T follicular helper cell (primary cell): ENCODE data around the gene CCNK.

Experiments
- DNase-seq: peaks from one replicate; pipeline ENCODE4 v3.0.0-alpha.2; 2020; ENCODE audit warnings: low read depth
- total RNA-seq, 2 experiments: gene quantifications; one replicate each; lab custom pipeline; 2026; lab: John Stamatoyannopoulos, UW

Gene CCNK
- 16.8 to 30.9 reads per million in 2 experiments for total RNA-seq

- DNase-seq = peak; percentile 100
Observed at GRCh38 chr14:99480917-99481744, at the start of gene CCNK. Gene CCNK (plus strand): TSS chr14:99481409. CDS start chr14:99492678, 11,269 bp downstream.

- no peak for DNase-seq
Observed at GRCh38 chr14:99431986-99432385, 49.2 kb upstream of the CCNK start.

DNA sequence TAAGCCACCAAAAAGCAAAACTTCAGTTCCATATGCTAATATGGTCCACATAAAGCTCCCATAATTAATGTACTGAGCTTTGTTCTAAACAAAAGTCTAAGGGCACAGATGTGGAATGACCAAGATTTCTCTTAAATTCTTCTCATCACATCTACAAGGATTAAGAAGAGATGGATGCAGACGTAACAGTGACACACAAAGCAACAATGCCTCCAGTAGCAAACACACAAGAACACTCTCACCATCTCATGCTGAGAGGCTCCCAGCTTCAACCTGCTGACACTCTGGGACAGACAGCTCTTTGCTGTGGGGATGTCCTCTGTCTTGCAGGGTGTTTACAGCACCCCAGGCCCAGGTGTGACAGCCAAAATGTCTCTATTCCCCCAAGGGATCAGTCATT lies 48.7 kb upstream of the CCNK start:
- DNase-seq = no peak

- no peak for DNase-seq
Observed at GRCh38 chr14:99435327-99435726, 45.9 kb upstream of the CCNK start.

- no peak for DNase-seq
Observed at GRCh38 chr14:99436247-99437180, 44.7 kb upstream of the CCNK start.

DNA sequence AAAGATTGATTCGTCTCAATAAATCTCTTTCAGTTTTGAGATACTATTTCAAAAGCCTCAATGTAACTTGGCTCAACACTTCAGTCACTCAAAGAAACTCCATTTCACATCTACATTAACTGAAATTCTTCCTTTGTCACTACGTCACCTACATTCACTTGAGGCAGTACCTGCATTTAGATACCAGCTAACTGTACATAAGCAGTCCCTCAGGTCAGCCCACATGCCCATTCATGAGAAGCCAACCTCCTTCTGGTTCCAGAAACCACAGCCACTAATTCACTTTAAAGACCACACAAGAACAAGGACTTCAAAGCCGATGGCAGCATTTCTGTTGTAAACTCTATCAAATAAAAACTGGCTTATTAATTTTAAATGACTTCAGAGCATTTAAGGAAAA lies 43.5 kb upstream of the CCNK start:
- no peak for DNase-seq

DNA sequence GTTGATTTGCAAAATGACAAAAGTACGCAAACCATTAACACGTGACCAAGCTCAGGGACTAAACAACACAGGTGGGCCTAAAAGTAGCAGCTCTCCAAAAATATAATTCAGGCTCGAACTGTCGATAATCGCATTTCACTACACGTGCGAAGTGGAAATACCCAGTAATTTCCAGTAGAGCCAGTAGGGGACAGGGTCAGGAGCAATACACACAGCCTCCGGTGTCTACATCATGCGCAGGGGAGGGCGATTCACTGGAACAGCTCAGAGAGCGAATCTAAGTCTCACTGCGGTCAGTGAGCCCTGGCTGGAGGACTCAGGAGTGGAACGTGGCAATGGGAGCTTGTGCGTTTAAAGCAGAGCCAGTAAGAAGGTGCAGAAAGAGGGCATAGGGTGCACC lies 40.9 kb upstream of the CCNK start:
- no peak for DNase-seq

GRCh38 chr14:99441157-99441870 lies 39.9 kb upstream of the CCNK start:
- no peak for DNase-seq

DNA sequence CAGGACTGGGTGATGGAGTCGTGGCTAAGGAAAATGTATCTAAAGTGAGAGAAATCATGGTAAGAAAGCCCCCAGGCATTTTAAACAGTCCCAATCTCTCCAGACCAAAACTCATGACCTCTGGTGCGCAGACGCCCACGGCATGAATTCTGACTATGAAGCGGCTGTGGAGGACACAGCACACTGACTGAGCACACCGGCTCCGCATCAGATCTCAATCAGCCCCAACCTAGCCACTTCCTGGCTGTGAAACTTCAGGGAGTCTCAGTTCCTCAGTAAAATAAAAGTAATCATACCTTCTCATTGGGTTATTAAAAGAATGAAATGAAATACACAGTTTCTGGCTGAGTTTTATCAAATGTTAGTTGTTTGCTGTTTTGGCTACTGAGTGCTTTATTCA lies 39.3 kb upstream of the CCNK start:
- DNase-seq = no peak

GRCh38 chr14:99445931-99446330 lies 35.3 kb upstream of the CCNK start:
- DNase-seq = no peak

DNA sequence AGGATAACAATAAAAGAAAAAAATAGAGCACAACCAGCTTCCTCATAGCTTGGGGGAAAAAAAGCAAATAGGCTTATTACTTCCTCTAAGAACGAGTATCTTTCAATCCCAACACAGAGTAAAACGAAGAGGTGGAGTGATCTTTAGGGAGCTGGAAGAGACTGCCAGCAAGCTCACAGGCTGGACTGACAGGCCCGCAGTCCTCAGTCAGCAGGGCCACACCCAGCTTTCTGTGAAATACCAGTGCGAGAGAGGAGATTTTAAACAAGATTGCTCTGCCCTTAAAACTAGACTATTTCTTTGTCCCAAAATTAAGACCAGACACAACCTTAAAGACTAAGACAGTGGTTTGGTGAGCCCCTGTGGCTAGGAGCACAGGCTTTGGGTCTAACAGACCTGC lies 33.5 kb upstream of the CCNK start:
- no peak for DNase-seq

DNA sequence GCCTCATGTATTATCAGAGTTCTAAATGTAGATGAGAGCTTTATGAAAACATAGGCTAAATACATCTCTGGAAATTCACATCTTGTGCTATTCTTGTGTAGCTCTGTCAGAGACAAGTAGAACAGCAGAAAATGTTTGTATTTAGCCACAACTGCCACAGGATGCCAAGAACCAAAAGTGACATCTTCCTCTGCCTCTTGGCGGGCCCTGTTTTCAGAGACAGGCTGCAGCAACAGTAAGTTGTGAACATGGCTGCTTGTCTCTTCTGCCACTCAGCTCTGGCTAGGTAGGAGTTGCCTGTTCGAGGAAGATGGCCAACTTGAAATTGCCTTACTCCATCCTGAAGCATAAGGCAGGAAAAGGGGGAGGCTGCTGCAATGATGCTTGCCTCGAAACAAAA lies 30.9 kb upstream of the CCNK start:
- DNase-seq = no peak

GRCh38 chr14:99451234-99451633 lies 30.0 kb upstream of the CCNK start:
- DNase-seq = no peak

GRCh38 chr14:99452968-99453367 lies 28.2 kb upstream of the CCNK start:
- DNase-seq = no peak

- no peak for DNase-seq
Observed at GRCh38 chr14:99454246-99454645, 27.0 kb upstream of the CCNK start.

DNA sequence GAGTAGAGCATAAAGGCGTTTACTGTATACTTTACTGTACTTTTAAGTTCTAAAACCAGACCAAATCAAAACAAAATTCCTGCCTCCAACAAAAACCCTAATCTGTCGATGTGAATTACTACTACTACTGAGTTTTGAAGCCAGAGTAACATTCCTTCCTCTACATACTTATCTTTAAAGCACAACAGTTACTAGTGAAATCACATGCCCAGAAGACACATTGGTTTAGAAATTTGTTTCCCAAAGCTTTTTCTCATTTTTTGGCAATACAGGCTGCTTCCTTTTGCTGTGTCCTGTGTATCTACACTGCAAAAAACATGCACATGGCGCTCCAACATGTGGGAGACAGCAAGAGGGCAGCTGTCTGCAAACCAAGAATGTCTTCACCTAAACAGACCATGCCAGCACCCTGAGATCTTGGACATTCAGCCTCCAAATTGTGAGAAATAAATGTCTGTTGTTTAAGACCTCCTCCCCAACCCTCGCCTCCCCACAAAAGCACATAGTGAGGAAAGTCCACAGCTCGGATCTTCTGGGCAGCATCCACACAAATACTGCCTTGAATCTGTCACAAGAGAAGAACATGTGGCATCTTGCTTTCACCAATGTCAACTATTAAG lies 21.6 kb upstream of the CCNK start:
- DNase-seq = no peak

DNA sequence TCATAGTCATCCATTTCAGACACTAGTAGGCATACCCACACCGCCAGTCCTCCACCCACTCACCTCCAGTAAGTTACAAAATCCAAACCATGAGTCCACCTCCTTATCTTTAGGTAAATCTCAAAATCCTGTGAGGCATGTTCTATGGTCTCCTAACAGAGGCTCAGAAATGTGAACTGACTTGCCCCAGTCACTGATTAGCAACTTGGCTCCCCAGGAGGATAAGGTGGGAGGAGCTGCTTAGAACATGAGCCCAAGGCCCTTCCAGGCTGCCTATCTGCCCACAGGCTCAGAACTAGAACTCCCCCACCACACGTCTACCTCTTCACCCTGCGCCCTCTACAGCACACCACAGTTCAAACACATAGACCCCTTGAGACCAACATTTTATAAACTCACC lies 20.4 kb upstream of the CCNK start:
- DNase-seq = no peak

DNA sequence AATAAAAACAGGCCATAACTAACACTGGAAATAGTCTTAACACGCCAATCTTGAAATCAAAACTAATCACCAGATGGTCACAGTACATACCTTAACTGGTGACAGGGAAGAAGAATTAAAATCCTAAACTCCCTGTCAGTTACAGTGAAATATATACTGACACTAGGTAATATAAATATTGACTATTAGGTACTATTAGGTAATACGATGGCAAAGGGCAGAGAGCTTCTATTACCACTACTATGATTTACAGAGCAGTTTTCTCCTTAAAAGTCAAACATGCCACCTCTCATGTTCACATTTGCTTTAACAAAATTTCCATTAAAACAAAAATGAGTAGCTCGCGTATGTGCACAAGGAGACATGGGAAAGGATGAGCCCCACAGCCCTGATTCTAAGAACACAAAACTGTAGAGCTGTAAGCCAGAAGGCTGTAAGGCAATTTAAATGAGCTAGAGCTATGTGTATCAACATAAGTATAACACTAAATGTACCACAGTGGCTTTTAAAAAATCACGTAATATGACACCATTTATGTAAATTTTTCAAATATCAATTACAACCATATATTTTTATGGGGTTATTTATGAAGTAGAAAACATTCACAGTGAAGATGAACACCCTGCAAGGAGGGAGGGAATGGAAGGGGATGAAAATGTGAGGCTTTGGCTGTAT lies 19.7 kb upstream of the CCNK start:
- no peak for DNase-seq

- DNase-seq = no peak
Observed at GRCh38 chr14:99462210-99462609, 19.0 kb upstream of the CCNK start.

DNA sequence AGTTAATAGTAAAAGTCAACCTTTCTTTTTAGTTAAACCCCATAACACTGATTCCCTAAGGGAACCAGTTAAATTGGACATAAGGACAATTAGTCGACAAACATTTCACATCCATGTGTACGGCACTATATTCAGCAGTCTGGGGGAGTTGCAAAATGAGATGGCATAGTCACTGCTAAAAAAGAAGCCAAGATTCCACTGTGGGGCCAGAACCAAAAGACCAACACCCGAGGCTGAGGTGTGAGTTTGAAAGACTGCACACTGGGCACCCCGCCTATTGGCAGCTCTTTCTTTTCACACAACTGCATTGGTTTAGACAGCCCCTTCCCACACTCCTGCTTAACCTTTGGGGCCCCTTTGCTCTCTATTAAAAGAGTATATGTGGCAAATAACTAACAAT lies 17.2 kb upstream of the CCNK start:
- DNase-seq = no peak

GRCh38 chr14:99465288-99465687 lies 15.9 kb upstream of the CCNK start:
- no peak for DNase-seq
